Neural progenitor cell (in vitro differentiated cells): ENCODE measurements around the gene PTH2R.
A peak's percentile ranks its signal among the peaks of the same experiment; 100 is the strongest.

ENCODE experiments used
- EZH2 ChIP-seq: fragments of 200-600 bp; sonication (generic); IDR thresholded peaks from 2 replicates; pipeline ENCODE4 v1.6.1; 2017; ENCODE audit warnings: antibody characterized with exemption, mild to moderate bottlenecking, moderate library complexity
- EZH2phosphoT487 ChIP-seq: fragments of 200-600 bp; sonication (generic); IDR thresholded peaks from 2 replicates; pipeline ENCODE4 v1.6.1; 2017; ENCODE audit warnings: antibody characterized with exemption
- TF ChIP-seq, protein P1 (sequence below): fragments of 200-600 bp; sonication (generic); IDR thresholded peaks from 2 replicates; pipeline ENCODE4 v1.5.1; 2017; ENCODE audit warnings: antibody characterized with exemption, mild to moderate bottlenecking

GRCh38 chr2:208406474-208407451 lies at the start of gene PTH2R:
- TF ChIP-seq EZH2 (peak; percentile 87), EZH2phosphoT487 (peak; percentile 77)
- TF ChIP-seq, protein P1, sequence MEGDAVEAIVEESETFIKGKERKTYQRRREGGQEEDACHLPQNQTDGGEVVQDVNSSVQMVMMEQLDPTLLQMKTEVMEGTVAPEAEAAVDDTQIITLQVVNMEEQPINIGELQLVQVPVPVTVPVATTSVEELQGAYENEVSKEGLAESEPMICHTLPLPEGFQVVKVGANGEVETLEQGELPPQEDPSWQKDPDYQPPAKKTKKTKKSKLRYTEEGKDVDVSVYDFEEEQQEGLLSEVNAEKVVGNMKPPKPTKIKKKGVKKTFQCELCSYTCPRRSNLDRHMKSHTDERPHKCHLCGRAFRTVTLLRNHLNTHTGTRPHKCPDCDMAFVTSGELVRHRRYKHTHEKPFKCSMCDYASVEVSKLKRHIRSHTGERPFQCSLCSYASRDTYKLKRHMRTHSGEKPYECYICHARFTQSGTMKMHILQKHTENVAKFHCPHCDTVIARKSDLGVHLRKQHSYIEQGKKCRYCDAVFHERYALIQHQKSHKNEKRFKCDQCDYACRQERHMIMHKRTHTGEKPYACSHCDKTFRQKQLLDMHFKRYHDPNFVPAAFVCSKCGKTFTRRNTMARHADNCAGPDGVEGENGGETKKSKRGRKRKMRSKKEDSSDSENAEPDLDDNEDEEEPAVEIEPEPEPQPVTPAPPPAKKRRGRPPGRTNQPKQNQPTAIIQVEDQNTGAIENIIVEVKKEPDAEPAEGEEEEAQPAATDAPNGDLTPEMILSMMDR = peak; percentile 22
